HepG2 (cell line): ENCODE measurements around the gene ZMYND8. TPM values are rescaled to one million over a fixed set of nuclear protein-coding genes. Genes with fewer than 3 reads are reported as not detected.

Source experiments
- ETV5 ChIP-seq: IDR thresholded peaks from 2 replicates; pipeline ENCODE4 v1.6.1; 2018; ENCODE audit warnings: missing biosample characterization, missing genetic modification reagents, inconsistent platforms, borderline replicate concordance
- FOSL2 ChIP-seq: sonication (generic); formaldehyde crosslinking; IDR thresholded peaks from 2 replicates; pipeline ENCODE4 v1.4.0; 2020; ENCODE audit warnings: missing genetic modification reagents
- FOXA1 ChIP-seq, 2 experiments: fragments of 450-650 bp in 1 of 2; sonication (generic) in 1 of 2; formaldehyde crosslinking in 1 of 2; IDR thresholded peaks; 2 replicates each; pipeline versions ENCODE4 v1.4.0 to v1.6.1; 2016 to 2020; ENCODE audit warnings: missing genetic modification reagents in 1 of 2
- GATAD1 ChIP-seq: IDR thresholded peaks from 2 replicates; pipeline ENCODE4 v1.6.1; 2016; ENCODE audit warnings: missing genetic modification reagents, missing compliant biosample characterization
- GZF1 ChIP-seq: sonication (generic); formaldehyde crosslinking; IDR thresholded peaks from 2 replicates; pipeline ENCODE4 v1.5.1; 2020; ENCODE audit warnings: mild to moderate bottlenecking, missing genetic modification reagents
- HMG20A ChIP-seq: IDR thresholded peaks from 2 replicates; pipeline ENCODE4 v1.6.1; 2016; ENCODE audit warnings: borderline replicate concordance
- MED8 ChIP-seq: sonication (generic); formaldehyde crosslinking; IDR thresholded peaks from 2 replicates; pipeline ENCODE4 v1.8.1; 2023; ENCODE audit warnings: mild to moderate bottlenecking, missing genetic modification reagents; ENCODE audit not compliant: insufficient replicate concordance
- MTA1 ChIP-seq: sonication (generic); formaldehyde crosslinking; IDR thresholded peaks from 2 replicates; pipeline ENCODE4 v1.4.0; 2020; ENCODE audit warnings: missing genetic modification reagents, mild to moderate bottlenecking, borderline replicate concordance
- NCOA5 ChIP-seq: sonication (generic); formaldehyde crosslinking; IDR thresholded peaks from 2 replicates; pipeline ENCODE4 v1.4.0; 2020; ENCODE audit warnings: missing genetic modification reagents
- NFE2L1 ChIP-seq: sonication (generic); formaldehyde crosslinking; IDR thresholded peaks from 2 replicates; pipeline ENCODE4 v1.4.0; 2020; ENCODE audit warnings: missing genetic modification reagents, mild to moderate bottlenecking, borderline replicate concordance
- POLR2A ChIP-seq, 2 experiments: IDR thresholded peaks; 2 replicates each; pipeline ENCODE4 v1.6.1; 2011; ENCODE audit warnings: low read depth in 2 of 2, low read length in 2 of 2, mild to moderate bottlenecking in 1 of 2, moderate library complexity in 1 of 2; ENCODE audit not compliant: insufficient read depth in 1 of 2
- PPARG ChIP-seq: conservative IDR thresholded peaks from 2 replicates; pipeline ENCODE4 v1.6.1; 2016; ENCODE audit warnings: missing biosample characterization, missing genetic modification reagents
- RXRB ChIP-seq: IDR thresholded peaks from 2 replicates; pipeline ENCODE4 v1.6.1; 2016; ENCODE audit warnings: borderline replicate concordance, missing genetic modification reagents, missing compliant biosample characterization
- SP5 ChIP-seq: IDR thresholded peaks from 2 replicates; pipeline ENCODE4 v1.6.1; 2016; ENCODE audit warnings: low read depth, borderline replicate concordance
- STAG1 ChIP-seq: sonication (generic); formaldehyde crosslinking; IDR thresholded peaks from 2 replicates; pipeline ENCODE4 v1.4.0; 2020; ENCODE audit warnings: missing genetic modification reagents
- TGIF2 ChIP-seq: IDR thresholded peaks from 2 replicates; pipeline ENCODE4 v1.6.1; 2016; ENCODE audit warnings: control low read depth, missing compliant biosample characterization
- ZFP36L1 ChIP-seq: sonication (generic); formaldehyde crosslinking; IDR thresholded peaks from 2 replicates; pipeline ENCODE4 v1.8.0; 2022; ENCODE audit warnings: mild to moderate bottlenecking, missing genetic modification reagents, moderate library complexity
- ZFP90 ChIP-seq: sonication (generic); formaldehyde crosslinking; IDR thresholded peaks from 2 replicates; pipeline ENCODE4 v1.8.0; 2022; ENCODE audit warnings: missing genetic modification reagents, mild to moderate bottlenecking, inconsistent platforms, borderline replicate concordance
- ZKSCAN5 ChIP-seq: sonication (generic); formaldehyde crosslinking; IDR thresholded peaks from 2 replicates; pipeline ENCODE4 v1.5.1; 2020; ENCODE audit warnings: mild to moderate bottlenecking, missing genetic modification reagents
- ZNF12 ChIP-seq: sonication (generic); formaldehyde crosslinking; IDR thresholded peaks from 2 replicates; pipeline ENCODE4 v1.5.0; 2020; ENCODE audit warnings: missing genetic modification reagents
- ZNF3 ChIP-seq: IDR thresholded peaks from 2 replicates; pipeline ENCODE4 v1.7.0; 2017; ENCODE audit warnings: inconsistent platforms
- ZNF30 ChIP-seq: sonication (generic); formaldehyde crosslinking; IDR thresholded peaks from 2 replicates; pipeline ENCODE4 v1.5.0; 2020; ENCODE audit warnings: mild to moderate bottlenecking, missing genetic modification reagents
- ZNF441 ChIP-seq: sonication (generic); formaldehyde crosslinking; IDR thresholded peaks from 2 replicates; pipeline ENCODE4 v1.7.0; 2021; ENCODE audit warnings: missing genetic modification reagents, borderline replicate concordance
- ZNF615 ChIP-seq: sonication (generic); formaldehyde crosslinking; IDR thresholded peaks from 2 replicates; pipeline ENCODE4 v1.5.0; 2020; ENCODE audit warnings: mild to moderate bottlenecking, missing genetic modification reagents, borderline replicate concordance
- ZNF644 ChIP-seq: IDR thresholded peaks from 2 replicates; pipeline ENCODE4 v1.6.1; 2016; ENCODE audit warnings: low read depth
- polyA plus RNA-seq, 8 experiments: library from polyadenylated mRNA; depleted of rRNA in 3 of 8; stranded (reverse) in 7 of 8; unstranded in 1 of 8; fragments of >200 nt; fragmentation: Illumina TruSeq in 4 of 8; extraction: Trizol in 4 of 8; gene quantifications; 2 replicates each; pipeline versions ENCODE4 v1.2.1 to v1.2.3, GENCODE V29; 2011 to 2016; ENCODE audit warnings: low read depth in 4 of 8, missing spikeins in 1 of 8, mixed read lengths in 1 of 8; ENCODE audit not compliant: insufficient read depth in 1 of 8
- total RNA-seq, 5 experiments: library from RNA; depleted of rRNA; stranded (reverse); fragments of >200 nt; fragmentation: Illumina TruSeq; extraction: Trizol; gene quantifications; 2 replicates each; pipeline ENCODE4 v1.2.3, GENCODE V29; 2016; ENCODE audit warnings: low read depth in 1 of 5
- TF ChIP-seq, protein P1 (sequence below): sonication (generic); formaldehyde crosslinking; IDR thresholded peaks from 2 replicates; pipeline ENCODE4 v1.4.0; 2020; ENCODE audit warnings: missing genetic modification reagents
- TF ChIP-seq, protein P2 (sequence below): sonication (generic); formaldehyde crosslinking; IDR thresholded peaks from 2 replicates; pipeline ENCODE4 v1.4.0; 2020; ENCODE audit warnings: mild to moderate bottlenecking, missing genetic modification reagents

ZMYND8 gene
- total and polyA plus RNA-seq, 2 of the 13 experiments (the other 11 are each of a cell fraction or from before 2014, with no cell fraction given): 53.9 to 84.7 TPM

DNA sequence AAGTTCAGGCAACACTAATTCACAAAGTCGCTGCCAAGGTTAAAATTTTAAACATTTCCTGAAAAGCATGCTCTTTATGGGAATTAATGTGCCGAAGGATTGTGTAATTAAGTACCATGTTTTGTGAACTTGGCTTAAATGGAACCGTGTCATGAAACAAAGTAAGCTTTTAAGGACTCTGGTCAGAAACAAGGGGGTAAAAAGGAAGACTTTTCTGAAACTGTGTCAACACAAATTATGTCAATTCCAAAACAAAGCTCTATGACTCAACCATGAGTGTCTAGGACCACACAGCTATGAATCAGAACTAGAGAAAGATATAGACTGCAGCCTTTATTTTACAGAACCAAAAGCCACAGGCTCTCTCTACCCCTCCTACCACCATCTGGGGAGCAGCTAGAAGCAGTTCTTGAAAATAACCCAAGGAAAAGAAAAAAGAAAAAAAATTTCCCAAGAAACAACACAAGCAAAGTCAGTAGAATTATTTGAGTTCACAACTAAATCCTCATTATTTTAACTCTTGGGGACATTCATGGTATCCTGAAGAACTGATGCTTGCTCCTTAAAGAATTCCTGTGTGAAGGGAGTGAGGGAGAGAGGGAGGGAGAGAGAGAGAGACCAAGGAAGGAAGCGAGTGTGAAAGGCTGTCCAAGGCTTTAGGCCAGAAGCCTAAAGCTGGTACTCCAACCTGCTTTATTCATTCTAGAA is 81.9 kb downstream of the ZMYND8 start (continued):
- TF ChIP-seq, protein P1, sequence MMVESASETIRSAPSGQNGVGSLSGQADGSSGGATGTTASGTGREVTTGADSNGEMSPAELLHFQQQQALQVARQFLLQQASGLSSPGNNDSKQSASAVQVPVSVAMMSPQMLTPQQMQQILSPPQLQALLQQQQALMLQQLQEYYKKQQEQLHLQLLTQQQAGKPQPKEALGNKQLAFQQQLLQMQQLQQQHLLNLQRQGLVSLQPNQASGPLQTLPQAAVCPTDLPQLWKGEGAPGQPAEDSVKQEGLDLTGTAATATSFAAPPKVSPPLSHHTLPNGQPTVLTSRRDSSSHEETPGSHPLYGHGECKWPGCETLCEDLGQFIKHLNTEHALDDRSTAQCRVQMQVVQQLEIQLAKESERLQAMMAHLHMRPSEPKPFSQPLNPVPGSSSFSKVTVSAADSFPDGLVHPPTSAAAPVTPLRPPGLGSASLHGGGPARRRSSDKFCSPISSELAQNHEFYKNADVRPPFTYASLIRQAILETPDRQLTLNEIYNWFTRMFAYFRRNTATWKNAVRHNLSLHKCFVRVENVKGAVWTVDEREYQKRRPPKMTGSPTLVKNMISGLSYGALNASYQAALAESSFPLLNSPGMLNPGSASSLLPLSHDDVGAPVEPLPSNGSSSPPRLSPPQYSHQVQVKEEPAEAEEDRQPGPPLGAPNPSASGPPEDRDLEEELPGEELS: no peak
- TF ChIP-seq STAG1 (no peak), MED8 (no peak), ETV5 (CRISPR knock-in tag) (peak; percentile 36; the same call in 1 of the 2 replicates), ZKSCAN5 (no peak), MTA1 (CRISPR knock-in tag) (no peak), POLR2A (IDR thresholded peaks at IDR 0.05; ENCODE audit: insufficient read depth in 1 of 2, low read depth in 2 of 2, low read length in 2 of 2) (no peak), SP5 (CRISPR knock-in tag) (no peak), ZNF12 (no peak), ZNF30 (CRISPR knock-in tag) (no peak), ZNF3 (CRISPR knock-in tag) (no peak), NCOA5 (no peak), HMG20A (peak; percentile 73; the same call in 1 of the 2 replicates), ZNF644 (CRISPR knock-in tag) (no peak), ZNF441 (no peak), TGIF2 (CRISPR knock-in tag) (no peak), ZFP36L1 (CRISPR knock-in tag) (peak; percentile 31; the same call in 1 of the 2 replicates), PPARG (CRISPR knock-in tag) (0 out of 2 replicates have a peak, but pooled peaks have one; percentile 43), ZFP90 (CRISPR knock-in tag) (no peak), FOXA1 (IDR thresholded peaks at IDR 0.05) (no peak), FOXA1 (CRISPR knock-in tag; IDR thresholded peaks at IDR 0.05) (peak; percentile 40; the same call in 1 of the 2 replicates), GZF1 (no peak), GATAD1 (CRISPR knock-in tag) (no peak), RXRB (CRISPR knock-in tag) (peak; percentile 47; the same call in 1 of the 2 replicates), ZNF615 (CRISPR knock-in tag) (no peak), FOSL2 (CRISPR knock-in tag) (peak; percentile 84), NFE2L1 (no peak)
- TF ChIP-seq, protein P2, sequence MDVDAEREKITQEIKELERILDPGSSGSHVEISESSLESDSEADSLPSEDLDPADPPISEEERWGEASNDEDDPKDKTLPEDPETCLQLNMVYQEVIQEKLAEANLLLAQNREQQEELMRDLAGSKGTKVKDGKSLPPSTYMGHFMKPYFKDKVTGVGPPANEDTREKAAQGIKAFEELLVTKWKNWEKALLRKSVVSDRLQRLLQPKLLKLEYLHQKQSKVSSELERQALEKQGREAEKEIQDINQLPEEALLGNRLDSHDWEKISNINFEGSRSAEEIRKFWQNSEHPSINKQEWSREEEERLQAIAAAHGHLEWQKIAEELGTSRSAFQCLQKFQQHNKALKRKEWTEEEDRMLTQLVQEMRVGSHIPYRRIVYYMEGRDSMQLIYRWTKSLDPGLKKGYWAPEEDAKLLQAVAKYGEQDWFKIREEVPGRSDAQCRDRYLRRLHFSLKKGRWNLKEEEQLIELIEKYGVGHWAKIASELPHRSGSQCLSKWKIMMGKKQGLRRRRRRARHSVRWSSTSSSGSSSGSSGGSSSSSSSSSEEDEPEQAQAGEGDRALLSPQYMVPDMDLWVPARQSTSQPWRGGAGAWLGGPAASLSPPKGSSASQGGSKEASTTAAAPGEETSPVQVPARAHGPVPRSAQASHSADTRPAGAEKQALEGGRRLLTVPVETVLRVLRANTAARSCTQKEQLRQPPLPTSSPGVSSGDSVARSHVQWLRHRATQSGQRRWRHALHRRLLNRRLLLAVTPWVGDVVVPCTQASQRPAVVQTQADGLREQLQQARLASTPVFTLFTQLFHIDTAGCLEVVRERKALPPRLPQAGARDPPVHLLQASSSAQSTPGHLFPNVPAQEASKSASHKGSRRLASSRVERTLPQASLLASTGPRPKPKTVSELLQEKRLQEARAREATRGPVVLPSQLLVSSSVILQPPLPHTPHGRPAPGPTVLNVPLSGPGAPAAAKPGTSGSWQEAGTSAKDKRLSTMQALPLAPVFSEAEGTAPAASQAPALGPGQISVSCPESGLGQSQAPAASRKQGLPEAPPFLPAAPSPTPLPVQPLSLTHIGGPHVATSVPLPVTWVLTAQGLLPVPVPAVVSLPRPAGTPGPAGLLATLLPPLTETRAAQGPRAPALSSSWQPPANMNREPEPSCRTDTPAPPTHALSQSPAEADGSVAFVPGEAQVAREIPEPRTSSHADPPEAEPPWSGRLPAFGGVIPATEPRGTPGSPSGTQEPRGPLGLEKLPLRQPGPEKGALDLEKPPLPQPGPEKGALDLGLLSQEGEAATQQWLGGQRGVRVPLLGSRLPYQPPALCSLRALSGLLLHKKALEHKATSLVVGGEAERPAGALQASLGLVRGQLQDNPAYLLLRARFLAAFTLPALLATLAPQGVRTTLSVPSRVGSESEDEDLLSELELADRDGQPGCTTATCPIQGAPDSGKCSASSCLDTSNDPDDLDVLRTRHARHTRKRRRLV: no peak
